WI38 (cell line): ENCODE results near the gene PPP2R5C.

Experiments used
- H3K4me3 ChIP-seq: 2 replicates; pipeline ENCODE4 v1.5.1; 2011; ENCODE audit warnings: low read depth, mild to moderate bottlenecking, control low read depth, low read length
- TF ChIP-seq, protein P1 (sequence below): IDR thresholded peaks from 2 replicates; pipeline ENCODE4 v1.5.1; 2012; ENCODE audit warnings: low read depth, mild to moderate bottlenecking, control low read depth, low read length

Gene PPP2R5C

DNA sequence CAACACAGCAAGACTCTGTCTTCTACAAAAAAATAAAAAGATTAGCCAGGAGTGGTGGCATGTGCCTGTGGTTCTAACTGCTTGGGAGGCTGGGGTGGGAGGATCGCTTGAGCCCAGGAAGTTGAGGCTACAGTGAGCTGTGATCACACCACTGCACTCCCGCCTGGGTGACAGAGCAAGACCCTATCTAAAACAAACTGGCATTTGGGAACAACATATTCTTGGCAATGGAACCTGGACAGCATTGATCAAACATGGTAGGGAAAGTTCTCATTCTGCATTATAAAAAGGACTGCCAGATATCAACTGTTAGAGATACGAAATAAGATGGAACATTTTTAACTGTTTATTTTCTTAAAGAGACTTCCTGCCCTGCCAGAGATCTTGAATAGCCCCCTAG, 81.5 kb downstream of the PPP2R5C start:
- H3K4me3 ChIP-seq: no peak overlapping the region
- TF ChIP-seq, protein P1, sequence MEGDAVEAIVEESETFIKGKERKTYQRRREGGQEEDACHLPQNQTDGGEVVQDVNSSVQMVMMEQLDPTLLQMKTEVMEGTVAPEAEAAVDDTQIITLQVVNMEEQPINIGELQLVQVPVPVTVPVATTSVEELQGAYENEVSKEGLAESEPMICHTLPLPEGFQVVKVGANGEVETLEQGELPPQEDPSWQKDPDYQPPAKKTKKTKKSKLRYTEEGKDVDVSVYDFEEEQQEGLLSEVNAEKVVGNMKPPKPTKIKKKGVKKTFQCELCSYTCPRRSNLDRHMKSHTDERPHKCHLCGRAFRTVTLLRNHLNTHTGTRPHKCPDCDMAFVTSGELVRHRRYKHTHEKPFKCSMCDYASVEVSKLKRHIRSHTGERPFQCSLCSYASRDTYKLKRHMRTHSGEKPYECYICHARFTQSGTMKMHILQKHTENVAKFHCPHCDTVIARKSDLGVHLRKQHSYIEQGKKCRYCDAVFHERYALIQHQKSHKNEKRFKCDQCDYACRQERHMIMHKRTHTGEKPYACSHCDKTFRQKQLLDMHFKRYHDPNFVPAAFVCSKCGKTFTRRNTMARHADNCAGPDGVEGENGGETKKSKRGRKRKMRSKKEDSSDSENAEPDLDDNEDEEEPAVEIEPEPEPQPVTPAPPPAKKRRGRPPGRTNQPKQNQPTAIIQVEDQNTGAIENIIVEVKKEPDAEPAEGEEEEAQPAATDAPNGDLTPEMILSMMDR: no peak

DNA sequence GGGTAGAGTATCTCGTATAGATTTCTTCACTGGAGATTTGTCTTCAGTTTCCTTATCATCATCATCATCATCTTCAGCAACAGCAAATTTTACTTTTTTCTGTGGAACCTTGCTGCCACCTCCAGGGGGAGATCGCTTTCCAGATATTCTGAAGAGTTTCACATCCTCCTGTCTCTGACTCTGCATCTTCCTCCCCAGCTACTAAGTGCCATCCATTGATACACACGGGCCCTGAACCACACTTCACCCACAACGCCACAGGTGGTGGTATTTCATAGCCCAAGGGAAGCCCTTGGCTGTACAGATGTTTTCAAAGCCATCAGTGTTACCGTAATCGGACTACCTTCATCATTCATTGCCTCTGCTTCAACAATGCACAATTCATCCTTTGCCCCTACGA, 82.2 kb downstream of the PPP2R5C start:
- TF ChIP-seq, protein P1: no peak
- no peak overlapping the region for H3K4me3 ChIP-seq

- TF ChIP-seq, protein P1: no peak
- H3K4me3 ChIP-seq: no peak overlapping the region
Measured at GRCh38 chr14:101844219-101844618, 82.7 kb downstream of the PPP2R5C start.

DNA sequence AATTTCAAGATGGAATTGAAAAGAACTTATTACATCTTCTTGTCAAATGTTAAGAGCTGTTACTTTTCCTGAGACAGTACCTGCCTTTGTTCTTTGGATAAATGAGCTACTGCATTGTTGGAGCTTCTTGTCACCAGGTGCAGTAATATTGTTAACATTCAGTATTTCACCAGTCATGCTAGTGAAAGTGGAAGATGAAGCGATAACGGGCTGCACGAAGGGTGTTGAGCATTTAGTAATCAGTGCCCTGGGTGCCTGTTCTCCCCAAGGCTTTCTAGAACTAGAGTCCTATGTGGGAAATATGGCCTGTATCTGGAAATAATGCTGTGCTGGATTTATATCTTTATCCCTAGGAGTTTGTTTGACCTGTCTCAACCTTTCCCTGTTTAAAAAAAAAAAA, 83.2 kb downstream of the PPP2R5C start:
- TF ChIP-seq, protein P1: no peak
- H3K4me3 ChIP-seq: no peak overlapping the region

DNA sequence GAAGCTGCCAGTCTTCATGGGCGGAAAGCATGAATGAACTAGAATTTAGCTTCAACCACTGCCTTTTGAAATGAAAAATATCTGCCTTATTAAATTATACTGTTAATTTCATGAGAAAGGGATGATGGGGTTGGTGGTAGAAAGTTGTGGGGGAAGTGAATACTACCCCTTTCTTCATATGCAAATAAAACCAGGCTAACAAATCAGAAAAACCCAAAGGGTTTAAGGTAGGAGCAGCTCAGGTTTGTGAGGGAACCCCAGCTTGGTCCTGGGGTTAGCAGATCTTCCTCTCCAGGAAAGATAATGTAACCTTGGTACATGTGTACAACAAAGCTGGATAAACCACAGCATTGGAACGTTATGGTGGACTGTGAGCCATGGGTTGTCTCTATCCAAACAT, 84.0 kb downstream of the PPP2R5C start:
- TF ChIP-seq, protein P1: no peak
- no peak overlapping the region for H3K4me3 ChIP-seq

- TF ChIP-seq, protein P1: no peak
- H3K4me3 ChIP-seq: no peak overlapping the region
Measured at GRCh38 chr14:101845896-101846295, 84.4 kb downstream of the PPP2R5C start.

DNA sequence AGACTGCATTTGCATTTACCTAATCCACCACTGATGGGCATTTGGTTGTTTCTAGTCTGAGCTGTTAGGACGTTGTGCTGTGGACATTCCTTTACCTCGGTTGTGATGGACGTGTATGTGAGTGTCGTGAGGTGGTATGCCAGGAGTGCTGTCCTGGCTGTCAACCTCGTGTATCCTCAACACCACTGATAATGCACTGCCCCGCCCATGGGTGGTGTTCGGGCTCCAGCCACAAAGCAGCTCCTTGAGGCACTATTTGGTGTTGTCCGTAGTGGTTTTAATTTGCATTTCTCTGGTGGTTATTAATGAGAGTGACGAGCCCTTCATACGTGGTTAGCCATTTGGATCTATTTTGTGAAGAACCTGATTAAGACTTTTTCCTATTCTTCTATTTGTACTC, 87.6 kb downstream of the PPP2R5C start:
- no peak overlapping the region for H3K4me3 ChIP-seq
- TF ChIP-seq, protein P1: no peak
